GM12801 (cell line): Measurements from ENCODE around the gene CYP27A1.

ENCODE experiments used
- TF ChIP-seq, protein P1 (sequence below): IDR thresholded peaks from one replicate; pipeline ENCODE4 v1.5.1; 2011; ENCODE audit warnings: control low read depth; ENCODE audit not compliant: insufficient read length; ENCODE audit errors: extremely low read depth

CYP27A1 gene

DNA sequence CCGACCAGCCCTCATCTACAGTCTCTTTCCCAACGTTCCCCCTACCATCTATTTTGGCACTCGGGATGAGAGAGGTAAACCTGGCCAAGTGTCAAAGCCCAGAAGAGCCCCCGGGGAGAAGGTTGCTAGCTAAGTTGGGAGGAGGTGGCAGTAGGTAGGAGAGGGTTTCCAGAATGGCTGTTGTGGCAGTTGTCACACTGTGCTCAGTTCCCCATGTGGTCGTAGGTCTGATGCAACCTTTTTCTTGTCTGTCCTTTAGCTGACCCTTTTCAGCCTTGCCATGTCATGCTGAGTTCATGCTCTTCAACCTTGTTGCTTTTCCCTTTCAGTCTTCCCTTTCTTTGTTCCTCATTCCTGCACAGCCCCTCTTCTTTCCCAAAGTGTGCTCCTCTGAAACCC is 36.8 kb upstream of the CYP27A1 start:
- TF ChIP-seq, protein P1, sequence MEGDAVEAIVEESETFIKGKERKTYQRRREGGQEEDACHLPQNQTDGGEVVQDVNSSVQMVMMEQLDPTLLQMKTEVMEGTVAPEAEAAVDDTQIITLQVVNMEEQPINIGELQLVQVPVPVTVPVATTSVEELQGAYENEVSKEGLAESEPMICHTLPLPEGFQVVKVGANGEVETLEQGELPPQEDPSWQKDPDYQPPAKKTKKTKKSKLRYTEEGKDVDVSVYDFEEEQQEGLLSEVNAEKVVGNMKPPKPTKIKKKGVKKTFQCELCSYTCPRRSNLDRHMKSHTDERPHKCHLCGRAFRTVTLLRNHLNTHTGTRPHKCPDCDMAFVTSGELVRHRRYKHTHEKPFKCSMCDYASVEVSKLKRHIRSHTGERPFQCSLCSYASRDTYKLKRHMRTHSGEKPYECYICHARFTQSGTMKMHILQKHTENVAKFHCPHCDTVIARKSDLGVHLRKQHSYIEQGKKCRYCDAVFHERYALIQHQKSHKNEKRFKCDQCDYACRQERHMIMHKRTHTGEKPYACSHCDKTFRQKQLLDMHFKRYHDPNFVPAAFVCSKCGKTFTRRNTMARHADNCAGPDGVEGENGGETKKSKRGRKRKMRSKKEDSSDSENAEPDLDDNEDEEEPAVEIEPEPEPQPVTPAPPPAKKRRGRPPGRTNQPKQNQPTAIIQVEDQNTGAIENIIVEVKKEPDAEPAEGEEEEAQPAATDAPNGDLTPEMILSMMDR: no peak

DNA sequence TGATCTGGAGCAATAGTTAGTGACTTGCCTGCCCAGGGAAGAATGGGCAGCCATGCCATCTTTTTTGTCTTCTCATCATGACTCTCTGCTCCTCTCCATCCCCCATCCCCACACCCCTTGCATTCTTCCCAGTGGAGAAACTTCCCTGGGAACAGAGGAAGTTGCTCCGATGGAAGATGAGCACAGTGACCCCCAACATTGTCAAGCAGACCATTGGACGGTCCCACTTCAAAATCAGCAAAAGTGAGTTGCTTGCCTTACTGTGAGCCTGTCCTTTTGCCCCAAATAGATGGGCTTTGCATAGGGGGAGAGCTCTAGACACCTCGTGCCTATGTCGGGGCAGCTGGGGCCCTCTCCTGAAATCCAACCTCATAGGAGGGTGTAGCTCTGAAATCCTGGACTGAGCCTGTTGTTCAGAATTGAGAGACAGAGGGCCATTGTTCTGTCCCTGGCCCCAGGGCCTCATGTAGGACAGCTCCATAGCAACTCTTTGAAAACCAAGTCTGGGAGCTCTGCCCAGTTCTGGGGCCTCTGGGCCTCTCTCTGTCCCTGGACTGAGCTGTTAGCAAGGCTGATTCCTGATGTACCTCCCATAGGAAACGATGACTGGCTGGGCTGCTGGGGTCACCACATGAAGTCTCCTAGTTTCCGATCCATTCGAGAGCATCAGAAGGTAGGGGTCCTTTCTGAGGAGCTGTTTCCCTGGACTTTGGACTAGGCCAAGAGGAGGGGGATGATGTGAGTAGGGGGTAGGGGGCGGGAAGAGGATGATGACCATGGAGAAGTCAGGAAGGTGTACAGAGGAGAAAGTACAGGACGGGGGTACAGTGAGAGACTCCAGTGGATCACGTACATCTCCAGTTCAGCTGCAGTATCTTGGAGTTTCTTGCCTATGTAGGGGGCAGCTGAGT is 36.1 kb upstream of the CYP27A1 start:
- TF ChIP-seq, protein P1: no peak

DNA sequence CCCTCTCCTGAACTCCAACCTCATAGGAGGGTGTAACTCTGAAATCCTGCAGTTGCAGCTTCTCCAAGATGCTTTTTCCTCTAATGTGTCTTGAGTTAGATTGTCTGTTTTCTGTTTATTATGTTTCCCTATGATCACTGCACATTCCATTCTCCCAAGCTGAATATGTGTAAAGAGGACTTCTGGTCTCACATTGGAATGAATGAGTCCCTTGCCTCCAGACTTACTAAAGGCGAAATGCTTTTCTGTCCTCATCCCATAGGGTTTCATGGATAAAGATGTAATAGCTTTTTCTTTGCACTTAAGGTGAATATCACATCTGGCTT is 35.5 kb upstream of the CYP27A1 start:
- TF ChIP-seq, protein P1: no peak

DNA sequence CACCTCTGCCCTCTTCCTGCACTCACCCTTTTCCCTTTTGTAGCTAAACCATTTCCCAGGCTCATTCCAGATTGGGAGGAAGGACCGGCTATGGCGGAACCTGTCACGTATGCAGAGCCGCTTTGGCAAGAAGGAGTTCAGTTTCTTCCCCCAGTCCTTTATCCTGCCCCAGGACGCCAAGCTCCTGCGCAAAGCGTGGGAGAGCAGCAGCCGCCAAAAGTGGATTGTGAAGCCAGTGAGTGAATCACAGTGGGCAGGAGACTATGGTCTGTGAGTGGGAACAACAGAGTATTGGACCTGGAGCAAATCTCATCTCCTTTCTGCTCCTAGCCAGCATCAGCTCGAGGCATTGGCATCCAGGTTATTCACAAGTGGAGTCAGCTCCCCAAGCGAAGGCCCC is 35.0 kb upstream of the CYP27A1 start:
- TF ChIP-seq, protein P1: no peak

DNA sequence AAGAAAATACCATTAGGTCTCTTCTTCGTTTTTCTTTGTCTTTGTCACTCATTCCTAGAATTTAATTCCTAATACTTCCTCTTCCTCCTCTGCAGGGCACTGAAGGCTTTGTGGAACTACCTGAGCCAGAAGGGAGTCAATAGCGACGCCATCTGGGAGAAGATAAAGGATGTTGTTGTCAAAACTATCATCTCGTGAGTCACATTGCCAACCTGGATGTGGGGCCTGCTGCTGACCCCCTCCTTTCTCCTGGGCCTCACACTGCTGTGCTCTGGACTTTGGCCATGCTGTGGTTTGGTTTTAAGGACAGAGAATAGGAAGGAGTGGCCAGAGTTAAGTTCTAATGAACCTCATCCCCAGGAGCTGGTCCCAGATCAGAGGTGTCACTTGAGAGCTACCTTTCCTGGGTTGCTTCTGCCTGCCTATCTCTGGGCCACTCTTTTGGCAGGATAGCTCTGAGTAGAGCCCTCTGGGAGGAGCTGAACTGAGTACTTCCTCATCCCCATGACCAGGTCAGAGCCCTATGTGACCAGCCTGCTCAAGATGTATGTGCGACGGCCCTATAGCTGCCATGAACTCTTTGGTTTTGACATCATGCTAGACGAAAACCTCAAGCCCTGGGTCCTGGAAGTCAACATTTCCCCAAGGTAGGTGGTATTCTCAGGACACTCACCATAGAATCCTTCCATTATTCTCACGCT is 33.1 kb upstream of the CYP27A1 start:
- TF ChIP-seq, protein P1: no peak

DNA sequence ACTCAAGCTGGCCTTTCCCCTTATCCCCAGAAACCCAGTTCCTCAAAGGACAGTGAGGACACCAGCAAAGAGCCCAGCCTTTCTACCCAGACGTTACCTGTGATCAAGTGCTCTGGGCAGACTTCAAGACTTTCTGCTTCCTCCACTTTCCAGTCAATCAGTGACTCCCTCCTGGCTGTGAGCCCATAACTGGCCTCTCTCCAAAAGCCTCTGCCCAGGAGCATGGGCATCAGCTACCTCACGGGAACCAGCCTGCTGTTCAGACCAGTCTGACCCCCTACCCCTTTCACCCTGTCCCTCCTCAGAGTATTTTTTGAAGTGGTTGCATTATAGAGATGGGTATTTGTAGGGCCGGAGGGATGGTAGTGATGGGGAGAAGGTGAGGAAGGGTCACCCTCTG is 27.7 kb upstream of the CYP27A1 start:
- TF ChIP-seq, protein P1: no peak

DNA sequence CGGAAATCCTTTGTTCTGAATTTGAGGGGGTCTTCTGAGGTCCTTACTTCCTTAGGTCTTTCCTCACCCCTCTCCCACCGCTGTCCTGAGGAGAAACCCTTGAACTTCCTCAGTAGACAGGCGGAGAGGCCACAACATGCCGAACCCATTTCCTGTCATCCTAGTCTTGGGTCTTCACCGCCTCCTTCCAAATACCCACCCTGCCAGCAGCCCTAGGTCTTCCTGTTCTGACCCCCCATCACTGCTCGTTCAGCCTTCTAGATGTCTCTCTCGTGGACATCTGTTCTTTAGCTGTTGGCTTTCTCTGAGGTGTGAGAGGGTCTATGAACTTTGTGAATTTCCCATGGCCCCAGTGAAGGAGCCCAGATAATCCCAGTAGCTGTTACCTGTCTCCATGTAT is 27.2 kb upstream of the CYP27A1 start:
- TF ChIP-seq, protein P1: no peak
